Panc1 (cell line): ENCODE measurements around the gene ELOVL1. TPM values are rescaled to one million over a fixed set of nuclear protein-coding genes. Genes with fewer than 3 reads are reported as not detected.

Source experiments
- ATAC-seq: fragments of 200-7000 bp; cut with Tn5 transposase; 2 replicates; pipeline ENCODE4 v1.9.1; 2020; ENCODE audit warnings: mild to moderate bottlenecking, moderate library complexity
- BruUV-seq: library from RNA; stranded (reverse); fragments of 400-500 nt; replicated peaks from 2 replicates; lab custom pipeline; 2021; lab: Mats Ljungman, UMichigan
- CTCF ChIA-PET: fragments of 300-600 bp; sonication (Branson Sonifier 250); formaldehyde crosslinking; loops from one replicate; lab custom pipeline; 2022; ENCODE audit warnings: antibody characterized with exemption; lab: Charles Lee
- POLR2A ChIA-PET: fragments of 300-600 bp; sonication (Branson Sonifier 250); formaldehyde crosslinking; loops from one replicate; lab custom pipeline; 2022; ENCODE audit warnings: antibody characterized with exemption; lab: Charles Lee
- DNase-seq: peaks from one replicate; pipeline ENCODE4 v3.0.0-alpha.2; 2010; ENCODE audit warnings: low read depth, low spot score
- H3K27ac ChIP-seq: 2 replicates; pipeline ENCODE4 v1.5.1; 2011; ENCODE audit warnings: mild to moderate bottlenecking, low read length, inconsistent platforms
- H3K27me3 ChIP-seq: fragments of 200-500 bp; sonication (Bioruptor generic); 2 replicates; pipeline ENCODE4 v1.6.0; 2014; ENCODE audit warnings: low read length, inconsistent platforms; ENCODE audit not compliant: control insufficient read depth, insufficient read depth
- H3K36me3 ChIP-seq: fragments of 200-500 bp; sonication (Bioruptor generic); 2 replicates; pipeline ENCODE4 v1.5.1; 2014; ENCODE audit warnings: inconsistent platforms, mild to moderate bottlenecking, low read length, moderate library complexity; ENCODE audit not compliant: control insufficient read depth, insufficient read depth
- H3K4me1 ChIP-seq: 2 replicates; pipeline ENCODE4 v1.5.1; 2011; ENCODE audit warnings: inconsistent platforms, mild to moderate bottlenecking, low read length, moderate library complexity; ENCODE audit not compliant: control insufficient read depth, insufficient read depth
- H3K4me3 ChIP-seq, 2 experiments: 2 replicates each; pipeline ENCODE4 v1.5.1; 2011 to 2012; ENCODE audit warnings: low read depth in 2 of 2, low read length in 2 of 2, mild to moderate bottlenecking in 2 of 2, inconsistent platforms in 1 of 2, moderate library complexity in 1 of 2
- H3K9me3 ChIP-seq: fragments of 200-500 bp; sonication (Bioruptor generic); 2 replicates; pipeline ENCODE4 v1.5.1; 2014; ENCODE audit warnings: low read depth, mild to moderate bottlenecking, inconsistent platforms, low read length, moderate library complexity; ENCODE audit not compliant: control insufficient read depth, insufficient read depth
- POLR2AphosphoS5 ChIP-seq: IDR thresholded peaks from 2 replicates; pipeline ENCODE4 v1.6.1; 2012; ENCODE audit warnings: mild to moderate bottlenecking, low read depth, low read length, moderate library complexity
- SIN3A ChIP-seq: IDR thresholded peaks from 2 replicates; pipeline ENCODE4 v1.6.1; 2012; ENCODE audit warnings: low read depth, mild to moderate bottlenecking, low read length, moderate library complexity, borderline replicate concordance; ENCODE audit not compliant: insufficient read depth
- TCF7L2 ChIP-seq: IDR thresholded peaks from 2 replicates; pipeline ENCODE4 v1.6.1; 2011; ENCODE audit warnings: mild to moderate bottlenecking, low read depth, low read length, inconsistent platforms
- in situ Hi-C: cut with HindIII; loops from 2 replicates; pipeline ENCODE4 v1.10.0; 2016; ENCODE audit warnings: low sequenced_read_pairs, low pct_unique_long_range_greater_than_20kb
- intact Hi-C: fragments of 100-400 bp; cut with micrococcal nuclease; formaldehyde crosslinking; loops from one replicate; pipeline ENCODE4 v1.10.0; 2022; ENCODE audit not compliant: unreplicated experiment
- total RNA-seq: library from RNA; stranded (reverse); gene quantifications from one replicate; pipeline ENCODE4 v1.2.1, GENCODE V29; 2021; ENCODE audit not compliant: unreplicated experiment
- TF ChIP-seq, protein P1 (sequence below): fragments of 450-650 bp; IDR thresholded peaks from 2 replicates; pipeline ENCODE4 v1.5.1; 2017; ENCODE audit warnings: mild to moderate bottlenecking
- TF ChIP-seq, protein P2 (sequence below), 2 experiments: IDR thresholded peaks; 2 replicates each; pipeline ENCODE4 v1.6.1; 2011 to 2012; ENCODE audit warnings: low read depth in 2 of 2, control low read depth in 1 of 2, low read length in 1 of 2, mild to moderate bottlenecking in 1 of 2, moderate library complexity in 1 of 2; ENCODE audit not compliant: insufficient read depth in 1 of 2

The ELOVL1 gene
- total RNA-seq, 1 experiment from 2014 or later: 105 TPM

DNA sequence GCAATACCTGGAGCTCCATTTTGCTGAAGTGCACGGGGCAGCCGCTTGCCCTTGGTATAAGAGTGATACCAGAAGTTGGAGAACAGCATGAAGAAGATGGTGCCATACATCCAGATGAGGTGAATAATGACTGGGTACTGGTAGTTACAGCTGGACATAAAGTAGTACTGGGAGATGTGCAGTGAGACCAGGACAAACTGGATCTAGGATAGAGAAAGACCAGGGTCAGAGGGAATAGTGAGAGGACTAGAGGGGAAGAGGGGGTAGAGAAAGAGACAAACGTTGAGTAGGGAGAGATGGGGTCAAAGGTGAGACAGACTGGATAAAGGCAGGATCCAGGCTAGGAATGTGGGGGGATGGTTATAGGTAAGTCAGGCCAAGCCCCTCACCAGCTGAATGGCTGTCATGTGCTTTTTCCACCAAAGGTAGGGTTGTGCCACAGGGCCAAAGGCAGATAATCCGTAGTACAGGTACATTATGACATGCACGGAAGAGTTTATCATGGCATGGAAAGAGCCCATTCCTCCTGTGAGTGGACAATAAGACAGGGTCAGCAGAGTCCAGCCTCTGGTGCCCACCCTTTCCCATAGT is 3.8 kb downstream of the ELOVL1 start:
- ChIA-PET CTCF (interaction anchor here (0.7 kb wide), 1 partner anchor 103 kb away, joined by 5 read pairs; no protein-coding TSS in a partner anchor), POLR2A (interaction anchor here (0.6 kb wide), 1 partner anchor 705 kb away, joined by 5 read pairs; no protein-coding TSS in a partner anchor)
- intact Hi-C loops: no loop called here
- Histone ChIP-seq H3K4me3 (no peak overlapping the region), H3K27ac (no peak overlapping the region; the same call in 1 of the 2 replicates), H3K36me3 (peaks cover 12% of the 10 kb centered on the region), H3K27me3 (no peaks in the 10 kb centered on the region), H3K9me3 (no peaks in the 10 kb centered on the region), H3K4me1 (peaks cover 40% of the 10 kb centered on the region)
- DNase-seq (no peak), ATAC-seq (no peak)
- TF ChIP-seq, protein P1, sequence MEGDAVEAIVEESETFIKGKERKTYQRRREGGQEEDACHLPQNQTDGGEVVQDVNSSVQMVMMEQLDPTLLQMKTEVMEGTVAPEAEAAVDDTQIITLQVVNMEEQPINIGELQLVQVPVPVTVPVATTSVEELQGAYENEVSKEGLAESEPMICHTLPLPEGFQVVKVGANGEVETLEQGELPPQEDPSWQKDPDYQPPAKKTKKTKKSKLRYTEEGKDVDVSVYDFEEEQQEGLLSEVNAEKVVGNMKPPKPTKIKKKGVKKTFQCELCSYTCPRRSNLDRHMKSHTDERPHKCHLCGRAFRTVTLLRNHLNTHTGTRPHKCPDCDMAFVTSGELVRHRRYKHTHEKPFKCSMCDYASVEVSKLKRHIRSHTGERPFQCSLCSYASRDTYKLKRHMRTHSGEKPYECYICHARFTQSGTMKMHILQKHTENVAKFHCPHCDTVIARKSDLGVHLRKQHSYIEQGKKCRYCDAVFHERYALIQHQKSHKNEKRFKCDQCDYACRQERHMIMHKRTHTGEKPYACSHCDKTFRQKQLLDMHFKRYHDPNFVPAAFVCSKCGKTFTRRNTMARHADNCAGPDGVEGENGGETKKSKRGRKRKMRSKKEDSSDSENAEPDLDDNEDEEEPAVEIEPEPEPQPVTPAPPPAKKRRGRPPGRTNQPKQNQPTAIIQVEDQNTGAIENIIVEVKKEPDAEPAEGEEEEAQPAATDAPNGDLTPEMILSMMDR: no peak
- TF ChIP-seq SIN3A: no peak
- no peak for TF ChIP-seq POLR2AphosphoS5
- TF ChIP-seq, protein P2, sequence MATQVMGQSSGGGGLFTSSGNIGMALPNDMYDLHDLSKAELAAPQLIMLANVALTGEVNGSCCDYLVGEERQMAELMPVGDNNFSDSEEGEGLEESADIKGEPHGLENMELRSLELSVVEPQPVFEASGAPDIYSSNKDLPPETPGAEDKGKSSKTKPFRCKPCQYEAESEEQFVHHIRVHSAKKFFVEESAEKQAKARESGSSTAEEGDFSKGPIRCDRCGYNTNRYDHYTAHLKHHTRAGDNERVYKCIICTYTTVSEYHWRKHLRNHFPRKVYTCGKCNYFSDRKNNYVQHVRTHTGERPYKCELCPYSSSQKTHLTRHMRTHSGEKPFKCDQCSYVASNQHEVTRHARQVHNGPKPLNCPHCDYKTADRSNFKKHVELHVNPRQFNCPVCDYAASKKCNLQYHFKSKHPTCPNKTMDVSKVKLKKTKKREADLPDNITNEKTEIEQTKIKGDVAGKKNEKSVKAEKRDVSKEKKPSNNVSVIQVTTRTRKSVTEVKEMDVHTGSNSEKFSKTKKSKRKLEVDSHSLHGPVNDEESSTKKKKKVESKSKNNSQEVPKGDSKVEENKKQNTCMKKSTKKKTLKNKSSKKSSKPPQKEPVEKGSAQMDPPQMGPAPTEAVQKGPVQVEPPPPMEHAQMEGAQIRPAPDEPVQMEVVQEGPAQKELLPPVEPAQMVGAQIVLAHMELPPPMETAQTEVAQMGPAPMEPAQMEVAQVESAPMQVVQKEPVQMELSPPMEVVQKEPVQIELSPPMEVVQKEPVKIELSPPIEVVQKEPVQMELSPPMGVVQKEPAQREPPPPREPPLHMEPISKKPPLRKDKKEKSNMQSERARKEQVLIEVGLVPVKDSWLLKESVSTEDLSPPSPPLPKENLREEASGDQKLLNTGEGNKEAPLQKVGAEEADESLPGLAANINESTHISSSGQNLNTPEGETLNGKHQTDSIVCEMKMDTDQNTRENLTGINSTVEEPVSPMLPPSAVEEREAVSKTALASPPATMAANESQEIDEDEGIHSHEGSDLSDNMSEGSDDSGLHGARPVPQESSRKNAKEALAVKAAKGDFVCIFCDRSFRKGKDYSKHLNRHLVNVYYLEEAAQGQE (IDR thresholded peaks at IDR 0.05; ENCODE audit: insufficient read depth in 1 of 2, low read depth in 2 of 2, low read length in 1 of 2): no peak
- no peak for TF ChIP-seq TCF7L2
- in situ Hi-C loops: no loop called here
- TSS peak; percentile 73 for BruUV-seq

DNA sequence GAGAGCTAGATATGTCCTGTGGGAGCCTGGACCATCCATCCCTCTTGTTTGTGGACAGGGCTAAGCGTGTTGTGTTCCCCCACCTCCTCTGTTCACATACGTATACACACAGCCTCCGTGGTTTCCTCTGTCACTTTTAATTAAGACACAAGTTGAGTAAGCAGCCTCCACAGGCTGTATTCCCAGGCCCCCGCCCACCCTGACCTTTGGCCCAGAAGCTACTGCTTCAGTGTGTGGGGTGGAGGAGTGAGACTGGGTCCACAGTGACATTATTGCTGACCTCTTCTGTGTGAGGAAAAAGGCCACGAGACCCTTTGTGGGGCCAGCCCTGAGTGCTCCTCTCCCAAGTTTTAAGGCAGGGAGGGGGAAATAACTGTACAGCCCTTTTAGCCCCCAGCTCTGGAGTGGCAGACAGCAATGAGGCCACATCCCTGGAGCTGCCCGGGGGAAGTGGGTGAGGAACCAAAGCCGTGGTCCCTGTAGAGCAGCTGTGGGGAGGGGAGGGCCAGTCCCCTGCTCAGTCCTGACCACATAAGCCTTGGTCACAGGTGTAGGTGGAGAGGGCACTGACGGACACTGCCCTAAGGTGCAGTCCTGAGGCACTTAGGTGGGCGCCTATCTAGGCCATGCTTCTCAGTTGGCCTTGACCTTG is 4.4 kb downstream of the ELOVL1 start:
- no TSS peak for BruUV-seq

More for the DNA sequence above, 4.4 kb downstream of the ELOVL1 start:
- POLR2A ChIA-PET: interaction anchor here (0.6 kb wide), 1 partner anchor 705 kb away, joined by 5 read pairs; no protein-coding TSS in a partner anchor
- intact Hi-C loops: no loop called here
- in situ Hi-C loops: no loop called here
- DNase-seq (no peak), ATAC-seq (no peak)
- Histone ChIP-seq H3K27ac (peak overlapping the region; percentile 15; the same call in 1 of the 2 replicates), H3K36me3 (peaks cover 12% of the 10 kb centered on the region), H3K4me3 (no peak overlapping the region), H3K4me1 (peaks cover 35% of the 10 kb centered on the region), H3K9me3 (no peaks in the 10 kb centered on the region), H3K27me3 (no peaks in the 10 kb centered on the region)
- TF ChIP-seq, protein P2 (IDR thresholded peaks at IDR 0.05; ENCODE audit: insufficient read depth in 1 of 2, low read depth in 2 of 2, low read length in 1 of 2): no peak
- no peak for TF ChIP-seq TCF7L2
- TF ChIP-seq POLR2AphosphoS5: no peak
- TF ChIP-seq, protein P1: no peak
- no peak for TF ChIP-seq SIN3A
- CTCF ChIA-PET: interaction anchor here (0.7 kb wide), 1 partner anchor 103 kb away, joined by 5 read pairs; no protein-coding TSS in a partner anchor
